SK-N-SH (cell line): Measurements from ENCODE around the gene TBC1D8.

Experiments used
- CTCF ChIP-seq: fragments of 200-600 bp; sonication (generic); IDR thresholded peaks from 2 replicates; pipeline ENCODE4 v1.6.1; 2017; ENCODE audit warnings: antibody characterized with exemption, mild to moderate bottlenecking, moderate library complexity
- NFIC ChIP-seq: IDR thresholded peaks from 2 replicates; pipeline ENCODE4 v1.4.0; 2012; ENCODE audit warnings: borderline replicate concordance
- RAD21 ChIP-seq: IDR thresholded peaks from 2 replicates; pipeline ENCODE4 v1.6.1; 2012; ENCODE audit warnings: mild to moderate bottlenecking, low read length
- TAF1 ChIP-seq: IDR thresholded peaks from 2 replicates; pipeline ENCODE4 v1.6.1; 2012; ENCODE audit warnings: low read depth, mild to moderate bottlenecking, low read length, moderate library complexity, borderline replicate concordance
- TF ChIP-seq, protein P1 (sequence below): IDR thresholded peaks from 2 replicates; pipeline ENCODE4 v1.4.0; 2012; ENCODE audit warnings: low read depth
- TF ChIP-seq, protein P2 (sequence below): fragments of 150-350 bp; IDR thresholded peaks from 2 replicates; pipeline ENCODE4 v1.6.1; 2017; ENCODE audit warnings: antibody characterized with exemption, low read length, low read depth, borderline replicate concordance

GRCh38 chr2:101064868-101065549 is 86.2 kb downstream of the TBC1D8 start:
- TF ChIP-seq CTCF: no peak
- no peak for TF ChIP-seq TAF1
- no peak for TF ChIP-seq NFIC
- TF ChIP-seq, protein P1, sequence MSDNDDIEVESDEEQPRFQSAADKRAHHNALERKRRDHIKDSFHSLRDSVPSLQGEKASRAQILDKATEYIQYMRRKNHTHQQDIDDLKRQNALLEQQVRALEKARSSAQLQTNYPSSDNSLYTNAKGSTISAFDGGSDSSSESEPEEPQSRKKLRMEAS: no peak
- TF ChIP-seq, protein P2, sequence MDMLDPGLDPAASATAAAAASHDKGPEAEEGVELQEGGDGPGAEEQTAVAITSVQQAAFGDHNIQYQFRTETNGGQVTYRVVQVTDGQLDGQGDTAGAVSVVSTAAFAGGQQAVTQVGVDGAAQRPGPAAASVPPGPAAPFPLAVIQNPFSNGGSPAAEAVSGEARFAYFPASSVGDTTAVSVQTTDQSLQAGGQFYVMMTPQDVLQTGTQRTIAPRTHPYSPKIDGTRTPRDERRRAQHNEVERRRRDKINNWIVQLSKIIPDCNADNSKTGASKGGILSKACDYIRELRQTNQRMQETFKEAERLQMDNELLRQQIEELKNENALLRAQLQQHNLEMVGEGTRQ: no peak
- TF ChIP-seq RAD21: no peak
